K562 (cell line): ENCODE data around the gene NIM1K. TPM values are rescaled to one million over a fixed set of nuclear protein-coding genes. Genes with fewer than 3 reads are reported as not detected.

ENCODE experiments used
- ATAC-seq: fragments of 200-7000 bp; cut with Tn5 transposase; 3 replicates; pipeline ENCODE4 v1.9.1; 2020; ENCODE audit warnings: moderate library complexity
- BruUV-seq: library from RNA; stranded (reverse); fragments of 400-500 nt; replicated peaks from 2 replicates; lab custom pipeline; 2021; lab: Mats Ljungman, UMichigan
- CTCF ChIA-PET: fragments of 300-600 bp; formaldehyde crosslinking; extraction: SDS; loops from one replicate; lab custom pipeline; 2021; ENCODE audit warnings: low intra/inter-chr PET ratio; lab: Yijun Ruan, JAX
- POLR2A ChIA-PET: fragments of 300-600, 350-650 bp; sonication (Branson Sonifier 250); formaldehyde crosslinking; extraction: SDS; loops from one replicate; lab custom pipeline; 2021; ENCODE audit warnings: antibody characterized with exemption, inconsistent platforms; lab: Yijun Ruan, JAX
- DNase-seq, 4 experiments: peaks; one replicate each; pipeline versions ENCODE4 v3.0.0 to v3.0.0-alpha.2; 2011 to 2018; ENCODE audit warnings: low spot score in 3 of 4, mixed read lengths in 3 of 4; ENCODE audit errors: extremely low read depth in 1 of 4
- FAIRE-seq: peaks from 2 replicates; lab custom pipeline; 2011; peaks lifted over from hg19 to GRCh38; lab: Jason Lieb, UNC
- H2AFZ ChIP-seq: 2 replicates; pipeline ENCODE4 v1.6.0; 2011; ENCODE audit warnings: low read depth, low read length, control low read depth, inconsistent platforms
- H3K27ac ChIP-seq: fragments of 200-600 bp; 3 replicates; pipeline ENCODE4 v1.8.0; 2011; ENCODE audit warnings: low read depth, mild to moderate bottlenecking, control low read depth, inconsistent platforms, low read length, moderate library complexity, mixed read lengths; ENCODE audit errors: extremely low read depth
- H3K27me3 ChIP-seq, 2 experiments: fragments of 300-600 bp in 1 of 2; 2 replicates in 1 of 2; 3 replicates in 1 of 2; pipeline versions ENCODE4 v1.6.0 to v1.8.0; 2011; ENCODE audit warnings: inconsistent platforms in 2 of 2, low read length in 2 of 2, mild to moderate bottlenecking in 1 of 2, mixed read lengths in 1 of 2, moderate library complexity in 1 of 2; ENCODE audit not compliant: control insufficient read depth in 2 of 2, insufficient read depth in 2 of 2
- H3K36me3 ChIP-seq: fragments of 300-600 bp; 3 replicates; pipeline ENCODE4 v1.8.0; 2011; ENCODE audit warnings: mild to moderate bottlenecking, low read length, inconsistent platforms; ENCODE audit not compliant: control insufficient read depth, insufficient read depth
- H3K4me1 ChIP-seq, 2 experiments: fragments of 200-600 bp in 1 of 2; replicated peaks in 1 of 2; 2 replicates in 1 of 2; 3 replicates in 1 of 2; pipeline versions ENCODE4 v1.5.1 to v1.8.0; 2011; ENCODE audit warnings: inconsistent platforms in 2 of 2, low read length in 2 of 2, mild to moderate bottlenecking in 1 of 2, mixed read lengths in 1 of 2, moderate library complexity in 1 of 2; ENCODE audit not compliant: control insufficient read depth in 2 of 2, insufficient read depth in 2 of 2
- H3K4me2 ChIP-seq: 2 replicates; pipeline ENCODE4 v1.6.1; 2011; ENCODE audit warnings: low read length, control low read depth, inconsistent platforms, mixed read lengths; ENCODE audit not compliant: insufficient read depth
- H3K4me3 ChIP-seq: fragments of 200-600 bp; sonication (generic), shearing (Covaris generic); 2 replicates; pipeline ENCODE4 v1.5.1; 2016; ENCODE audit warnings: control low read depth, inconsistent platforms
- H3K79me2 ChIP-seq: fragments of 200-600 bp; 3 replicates; pipeline ENCODE4 v1.8.0; 2011; ENCODE audit warnings: low read length, inconsistent platforms; ENCODE audit not compliant: control insufficient read depth, insufficient read depth
- H3K9ac ChIP-seq, 2 experiments: 2 replicates each; pipeline versions ENCODE4 v1.6.0 to v1.6.1; 2011; ENCODE audit warnings: low read depth in 2 of 2, low read length in 2 of 2, control low read depth in 1 of 2, inconsistent platforms in 1 of 2, mild to moderate bottlenecking in 1 of 2, mixed read lengths in 1 of 2; ENCODE audit not compliant: insufficient read depth in 1 of 2
- H3K9me1 ChIP-seq: one replicate; pipeline ENCODE4 v1.6.0; 2011; ENCODE audit warnings: inconsistent platforms, mild to moderate bottlenecking, low read length, moderate library complexity; ENCODE audit not compliant: control insufficient read depth, insufficient read depth
- H3K9me3 ChIP-seq: replicated peaks from 2 replicates; pipeline ENCODE4 v1.5.1; 2011; ENCODE audit warnings: low read depth, low read length, inconsistent platforms; ENCODE audit not compliant: control insufficient read depth, insufficient read depth
- H4K20me1 ChIP-seq: replicated peaks from 2 replicates; pipeline ENCODE4 v1.6.1; 2011; ENCODE audit warnings: low read length, inconsistent platforms, mixed read lengths; ENCODE audit not compliant: control insufficient read depth, insufficient read depth
- BRD4 ChIP-seq: fragments of 200-600 bp; sonication (generic); IDR thresholded peaks from 2 replicates; pipeline ENCODE4 v1.6.1; 2017; ENCODE audit warnings: inconsistent platforms
- E2F3 ChIP-seq: fragments of 250-450 bp; sonication (Bioruptor Pico); IDR thresholded peaks from 2 replicates; pipeline ENCODE4 v1.4.0; 2020; ENCODE audit warnings: mild to moderate bottlenecking
- ESRRB ChIP-seq: fragments of 250-450 bp; sonication (Bioruptor Pico); IDR thresholded peaks from 2 replicates; pipeline ENCODE4 v1.5.0; 2020; ENCODE audit warnings: mild to moderate bottlenecking, moderate library complexity, borderline replicate concordance
- MAFK ChIP-seq: IDR thresholded peaks from 2 replicates; pipeline ENCODE4 v1.6.1; 2011; ENCODE audit warnings: low read length, improper control_type of control experiment
- RUNX1 ChIP-seq: sonication (generic); IDR thresholded peaks from 2 replicates; pipeline ENCODE4 v1.6.1; 2016; ENCODE audit warnings: antibody characterized with exemption, low read depth
- TEAD4 ChIP-seq, 2 experiments: sonication (generic) in 1 of 2; formaldehyde crosslinking in 1 of 2; IDR thresholded peaks; 2 replicates each; pipeline versions ENCODE4 v1.6.1 to v1.8.0; 2012 to 2022; ENCODE audit warnings: borderline replicate concordance in 1 of 2, inconsistent platforms in 1 of 2, low read length in 1 of 2, mild to moderate bottlenecking in 1 of 2, missing genetic modification reagents in 1 of 2
- ZNF121 ChIP-seq: sonication (generic); formaldehyde crosslinking; conservative IDR thresholded peaks from 2 replicates; pipeline ENCODE4 v1.8.0; 2022; ENCODE audit warnings: missing genetic modification reagents
- WGBS: fragments of 100-300 bp; shearing (Covaris generic); methylation state at CpG from one replicate; pipeline ENCODE4 v1.1.6; 2016; ENCODE audit warnings: low coverage, mixed read lengths; ENCODE audit not compliant: insufficient coverage; ENCODE audit errors: missing lambda C conversion rate; 5-methylcytosine and 5-hydroxymethylcytosine counted together
- in situ Hi-C: fragments of 300-500 bp; cut with MboI; formaldehyde crosslinking; loops from 4 replicates; pipeline ENCODE4 v1.15.0; 2018; ENCODE audit warnings: inconsistent platforms, mixed read lengths
- intact Hi-C: fragments of 100-400 bp; cut with micrococcal nuclease; formaldehyde crosslinking; loops from 2 replicates; pipeline ENCODE4 v1.14.2; 2022
- polyA plus RNA-seq, 8 experiments: library from polyadenylated mRNA; depleted of rRNA in 4 of 8; stranded (reverse) in 5 of 8; unstranded in 3 of 8; fragments of >200 nt; fragmentation: Nextera tagmentation in 2 of 8; fragmentation: Illumina TruSeq in 1 of 8; extraction: Ambion mirVana in 2 of 8; extraction: Trizol in 1 of 8; gene quantifications; 2 replicates each; pipeline versions ENCODE4 v1.2.1 to v1.2.3, GENCODE V29; 2011 to 2014; ENCODE audit warnings: inconsistent platforms in 1 of 8, missing spikeins in 1 of 8
- total RNA-seq, 7 experiments: library from RNA; depleted of rRNA in 6 of 7; stranded (reverse); fragments of >200 nt in 6 of 7; fragmentation: Illumina TruSeq in 2 of 7; extraction: Trizol in 2 of 7; gene quantifications; 2 replicates each; pipeline versions ENCODE4 v1.2.1 to v1.2.3, GENCODE V29; 2011 to 2021; ENCODE audit warnings: low replicate concordance in 1 of 7
- TF ChIP-seq, protein P1 (sequence below): fragments of 450-650 bp; IDR thresholded peaks from 2 replicates; pipeline ENCODE4 v1.6.1; 2017; ENCODE audit warnings: antibody characterized with exemption, mild to moderate bottlenecking
- TF ChIP-seq, protein P2 (sequence below): sonication (generic); formaldehyde crosslinking; IDR thresholded peaks from 2 replicates; pipeline ENCODE4 v1.8.0; 2022; ENCODE audit warnings: mild to moderate bottlenecking, missing genetic modification reagents
- TF ChIP-seq, protein P3 (sequence below): fragments of 150-350 bp; IDR thresholded peaks from 2 replicates; pipeline ENCODE4 v1.6.1; 2014; ENCODE audit warnings: low read depth, mild to moderate bottlenecking, low read length, borderline replicate concordance

Gene NIM1K
- total and polyA plus RNA-seq, 9 of the 15 experiments (the other 6 are each of a cell fraction or from before 2014, with no cell fraction given), result 0.03 to 0.34 (median 0.08) TPM; not detected in 3

DNA sequence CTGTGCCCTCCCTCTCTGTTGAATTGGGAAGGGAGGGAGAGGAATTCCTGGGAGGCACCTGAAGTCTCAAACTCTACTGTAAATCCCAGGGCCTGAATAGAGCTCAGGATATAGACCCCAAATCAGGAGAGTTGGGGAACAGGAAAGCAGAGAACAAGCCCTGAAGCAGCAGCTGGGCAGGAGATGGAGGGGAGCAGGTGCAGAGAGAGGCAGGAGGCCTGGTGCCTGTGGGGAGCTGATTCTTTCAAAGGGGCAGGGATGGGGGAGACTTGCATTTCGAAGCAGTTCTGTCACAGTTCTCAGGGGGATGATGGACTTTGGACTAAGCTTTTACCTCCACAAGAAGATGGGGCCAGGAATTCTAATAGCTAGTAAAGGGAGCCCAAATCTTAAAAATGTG lies 50.2 kb downstream of the NIM1K start:
- ChIA-PET CTCF (no interaction called here), POLR2A (interaction anchor here (0.6 to 0.9 kb wide), 3 partner anchors 30 to 331 kb away, joined by 3 read pairs; no protein-coding TSS in a partner anchor)
- peaks cover 8 to 26% of the 10 kb centered on the region in 2 experiments; a peak in 4 of 5 replicates for H3K27me3 ChIP-seq
- in situ Hi-C loops, result no loop called here
- H3K36me3 ChIP-seq, result no peaks in the 10 kb centered on the region
- H3K9me1 ChIP-seq, result no peaks in the 10 kb centered on the region
- no TSS peak for BruUV-seq
- no peak for DNase-seq
- H3K9me3 ChIP-seq, result no peaks in the 10 kb centered on the region
- no peaks in the 10 kb centered on the region for H3K79me2 ChIP-seq
- 0% methylated on average over 1 of the region's 1 CpG for WGBS
- no peak overlapping the region for H3K9ac ChIP-seq
- no peak overlapping the region for H3K4me2 ChIP-seq
- H3K4me3 ChIP-seq, result no peak overlapping the region
- intact Hi-C loops, result no loop called here
- H3K27ac ChIP-seq, result no peak overlapping the region
- no peak for ATAC-seq
- H4K20me1 ChIP-seq, result no peaks in the 10 kb centered on the region
- H3K4me1 ChIP-seq, result no peaks in the 10 kb centered on the region; a peak in 2 of 5 replicates
- no peak for FAIRE-seq
- no peak overlapping the region for H2AFZ ChIP-seq
- TF ChIP-seq ESRRB (CRISPR knock-in tag) (no peak), ZNF121 (no peak), RUNX1 (no peak), MAFK (no peak), TEAD4 (IDR thresholded peaks at IDR 0.05; ENCODE audit: low read length) (no peak), TEAD4 (CRISPR knock-in tag; IDR thresholded peaks at IDR 0.05; ENCODE audit: borderline replicate concordance) (no peak), E2F3 (CRISPR knock-in tag) (no peak), BRD4 (no peak)
- TF ChIP-seq, protein P1, sequence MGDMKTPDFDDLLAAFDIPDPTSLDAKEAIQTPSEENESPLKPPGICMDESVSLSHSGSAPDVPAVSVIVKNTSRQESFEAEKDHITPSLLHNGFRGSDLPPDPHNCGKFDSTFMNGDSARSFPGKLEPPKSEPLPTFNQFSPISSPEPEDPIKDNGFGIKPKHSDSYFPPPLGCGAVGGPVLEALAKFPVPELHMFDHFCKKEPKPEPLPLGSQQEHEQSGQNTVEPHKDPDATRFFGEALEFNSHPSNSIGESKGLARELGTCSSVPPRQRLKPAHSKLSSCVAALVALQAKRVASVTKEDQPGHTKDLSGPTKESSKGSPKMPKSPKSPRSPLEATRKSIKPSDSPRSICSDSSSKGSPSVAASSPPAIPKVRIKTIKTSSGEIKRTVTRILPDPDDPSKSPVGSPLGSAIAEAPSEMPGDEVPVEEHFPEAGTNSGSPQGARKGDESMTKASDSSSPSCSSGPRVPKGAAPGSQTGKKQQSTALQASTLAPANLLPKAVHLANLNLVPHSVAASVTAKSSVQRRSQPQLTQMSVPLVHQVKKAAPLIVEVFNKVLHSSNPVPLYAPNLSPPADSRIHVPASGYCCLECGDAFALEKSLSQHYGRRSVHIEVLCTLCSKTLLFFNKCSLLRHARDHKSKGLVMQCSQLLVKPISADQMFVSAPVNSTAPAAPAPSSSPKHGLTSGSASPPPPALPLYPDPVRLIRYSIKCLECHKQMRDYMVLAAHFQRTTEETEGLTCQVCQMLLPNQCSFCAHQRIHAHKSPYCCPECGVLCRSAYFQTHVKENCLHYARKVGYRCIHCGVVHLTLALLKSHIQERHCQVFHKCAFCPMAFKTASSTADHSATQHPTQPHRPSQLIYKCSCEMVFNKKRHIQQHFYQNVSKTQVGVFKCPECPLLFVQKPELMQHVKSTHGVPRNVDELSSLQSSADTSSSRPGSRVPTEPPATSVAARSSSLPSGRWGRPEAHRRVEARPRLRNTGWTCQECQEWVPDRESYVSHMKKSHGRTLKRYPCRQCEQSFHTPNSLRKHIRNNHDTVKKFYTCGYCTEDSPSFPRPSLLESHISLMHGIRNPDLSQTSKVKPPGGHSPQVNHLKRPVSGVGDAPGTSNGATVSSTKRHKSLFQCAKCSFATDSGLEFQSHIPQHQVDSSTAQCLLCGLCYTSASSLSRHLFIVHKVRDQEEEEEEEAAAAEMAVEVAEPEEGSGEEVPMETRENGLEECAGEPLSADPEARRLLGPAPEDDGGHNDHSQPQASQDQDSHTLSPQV, result no peak
- TF ChIP-seq, protein P2, sequence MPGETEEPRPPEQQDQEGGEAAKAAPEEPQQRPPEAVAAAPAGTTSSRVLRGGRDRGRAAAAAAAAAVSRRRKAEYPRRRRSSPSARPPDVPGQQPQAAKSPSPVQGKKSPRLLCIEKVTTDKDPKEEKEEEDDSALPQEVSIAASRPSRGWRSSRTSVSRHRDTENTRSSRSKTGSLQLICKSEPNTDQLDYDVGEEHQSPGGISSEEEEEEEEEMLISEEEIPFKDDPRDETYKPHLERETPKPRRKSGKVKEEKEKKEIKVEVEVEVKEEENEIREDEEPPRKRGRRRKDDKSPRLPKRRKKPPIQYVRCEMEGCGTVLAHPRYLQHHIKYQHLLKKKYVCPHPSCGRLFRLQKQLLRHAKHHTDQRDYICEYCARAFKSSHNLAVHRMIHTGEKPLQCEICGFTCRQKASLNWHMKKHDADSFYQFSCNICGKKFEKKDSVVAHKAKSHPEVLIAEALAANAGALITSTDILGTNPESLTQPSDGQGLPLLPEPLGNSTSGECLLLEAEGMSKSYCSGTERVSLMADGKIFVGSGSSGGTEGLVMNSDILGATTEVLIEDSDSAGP (CRISPR knock-in tag), result no peak
- TF ChIP-seq, protein P3, sequence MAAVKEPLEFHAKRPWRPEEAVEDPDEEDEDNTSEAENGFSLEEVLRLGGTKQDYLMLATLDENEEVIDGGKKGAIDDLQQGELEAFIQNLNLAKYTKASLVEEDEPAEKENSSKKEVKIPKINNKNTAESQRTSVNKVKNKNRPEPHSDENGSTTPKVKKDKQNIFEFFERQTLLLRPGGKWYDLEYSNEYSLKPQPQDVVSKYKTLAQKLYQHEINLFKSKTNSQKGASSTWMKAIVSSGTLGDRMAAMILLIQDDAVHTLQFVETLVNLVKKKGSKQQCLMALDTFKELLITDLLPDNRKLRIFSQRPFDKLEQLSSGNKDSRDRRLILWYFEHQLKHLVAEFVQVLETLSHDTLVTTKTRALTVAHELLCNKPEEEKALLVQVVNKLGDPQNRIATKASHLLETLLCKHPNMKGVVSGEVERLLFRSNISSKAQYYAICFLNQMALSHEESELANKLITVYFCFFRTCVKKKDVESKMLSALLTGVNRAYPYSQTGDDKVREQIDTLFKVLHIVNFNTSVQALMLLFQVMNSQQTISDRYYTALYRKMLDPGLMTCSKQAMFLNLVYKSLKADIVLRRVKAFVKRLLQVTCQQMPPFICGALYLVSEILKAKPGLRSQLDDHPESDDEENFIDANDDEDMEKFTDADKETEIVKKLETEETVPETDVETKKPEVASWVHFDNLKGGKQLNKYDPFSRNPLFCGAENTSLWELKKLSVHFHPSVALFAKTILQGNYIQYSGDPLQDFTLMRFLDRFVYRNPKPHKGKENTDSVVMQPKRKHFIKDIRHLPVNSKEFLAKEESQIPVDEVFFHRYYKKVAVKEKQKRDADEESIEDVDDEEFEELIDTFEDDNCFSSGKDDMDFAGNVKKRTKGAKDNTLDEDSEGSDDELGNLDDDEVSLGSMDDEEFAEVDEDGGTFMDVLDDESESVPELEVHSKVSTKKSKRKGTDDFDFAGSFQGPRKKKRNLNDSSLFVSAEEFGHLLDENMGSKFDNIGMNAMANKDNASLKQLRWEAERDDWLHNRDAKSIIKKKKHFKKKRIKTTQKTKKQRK, result no peak
